GM19025 (cell line): ENCODE measurements around the gene ZDHHC14.
"Not testable (repeated sequence)": the region's sequence is repeated elsewhere in the genome, so short reads cannot be mapped to it uniquely, and the experiment has no call there.

Experiments
- ATAC-seq: cut with Tn5 transposase; IDR thresholded peaks from one replicate; pipeline ENCODE4 v1.9.1; 2021; ENCODE audit warnings: mild to moderate bottlenecking, low read depth, moderate library complexity; ENCODE audit not compliant: unreplicated experiment

The ZDHHC14 gene

DNA sequence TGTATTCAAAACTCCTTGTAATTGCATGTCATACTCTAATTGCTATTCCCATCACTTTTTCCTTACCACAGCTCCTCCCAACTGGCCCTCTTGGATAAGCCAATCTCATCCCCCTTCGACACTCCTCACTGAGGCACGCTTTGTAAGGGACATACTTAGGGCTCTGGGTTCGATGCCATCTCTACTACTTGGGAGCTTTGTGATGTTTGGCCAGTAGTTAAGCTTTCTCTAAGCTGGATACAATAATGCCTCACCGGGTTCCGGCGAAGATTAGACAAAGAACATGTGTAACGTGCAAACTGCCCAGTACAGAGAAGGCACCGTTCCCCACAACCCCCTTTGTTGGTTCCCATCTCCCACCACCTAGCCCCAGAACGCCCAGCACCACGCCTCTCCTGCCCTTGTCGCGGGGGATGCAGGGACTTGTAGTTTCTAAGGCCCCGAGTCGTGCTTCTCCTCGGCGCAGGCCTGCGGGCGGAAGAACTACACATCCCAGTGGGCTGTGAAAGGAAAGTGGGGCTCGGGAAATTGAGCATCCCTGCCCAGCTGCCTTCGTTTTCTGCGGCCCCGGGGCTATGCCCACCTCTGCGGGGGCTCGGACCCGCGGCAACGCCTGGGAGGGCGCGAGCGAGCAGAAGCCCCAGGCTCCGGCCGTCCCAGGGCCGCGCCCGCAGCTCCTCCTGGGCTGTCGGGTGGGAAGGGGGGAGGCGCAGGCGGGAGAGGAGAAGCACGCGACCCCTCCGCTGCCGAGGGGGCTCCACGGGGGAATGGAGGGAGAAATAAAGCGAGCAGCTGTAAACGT is 1.1 kb upstream of the ZDHHC14 start:
- ATAC-seq = peak; percentile 43

DNA sequence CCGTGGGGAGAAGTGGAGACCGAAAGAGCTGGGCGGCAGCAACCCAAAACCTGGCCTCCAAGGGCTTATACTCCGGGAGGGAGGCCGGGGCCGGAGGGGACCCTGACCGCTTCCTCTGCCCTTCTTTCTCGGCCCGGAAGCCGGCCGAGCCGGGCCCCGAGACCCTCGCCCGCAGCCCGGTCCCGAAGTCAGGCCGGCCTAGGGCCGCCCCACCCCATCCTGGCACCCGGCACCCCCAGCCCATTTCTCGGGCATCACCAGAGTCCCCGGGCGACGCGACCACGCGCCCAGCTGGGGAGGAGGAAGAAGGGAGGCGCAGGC is 572 bp upstream of the ZDHHC14 start:
- no peak for ATAC-seq

- peak; percentile 22 for ATAC-seq
Observed at GRCh38 chr6:157381631-157382621, 936 bp downstream of the ZDHHC14 start.

GRCh38 chr6:157382821-157383220 is 1.8 kb downstream of the ZDHHC14 start:
- no peak for ATAC-seq

DNA sequence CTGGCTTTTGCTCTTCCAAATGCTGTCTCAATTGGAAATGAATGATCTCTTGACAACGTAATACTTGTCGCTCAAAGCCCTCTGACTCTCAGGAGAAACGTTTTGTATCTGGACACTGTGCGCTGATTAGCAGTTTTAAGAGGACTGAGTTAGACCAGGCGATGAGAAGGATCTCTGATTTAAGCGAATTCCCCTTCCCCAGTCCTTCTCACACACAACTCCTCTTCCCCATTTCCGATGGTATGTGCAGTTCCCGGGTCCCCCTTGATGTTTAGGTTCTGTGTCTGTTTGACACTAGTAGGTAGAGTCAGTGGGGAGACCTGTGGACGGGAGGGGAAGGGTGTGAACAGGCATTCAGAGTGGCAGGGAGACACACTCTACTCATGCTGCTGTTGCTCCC is 2.5 kb downstream of the ZDHHC14 start:
- no peak for ATAC-seq

DNA sequence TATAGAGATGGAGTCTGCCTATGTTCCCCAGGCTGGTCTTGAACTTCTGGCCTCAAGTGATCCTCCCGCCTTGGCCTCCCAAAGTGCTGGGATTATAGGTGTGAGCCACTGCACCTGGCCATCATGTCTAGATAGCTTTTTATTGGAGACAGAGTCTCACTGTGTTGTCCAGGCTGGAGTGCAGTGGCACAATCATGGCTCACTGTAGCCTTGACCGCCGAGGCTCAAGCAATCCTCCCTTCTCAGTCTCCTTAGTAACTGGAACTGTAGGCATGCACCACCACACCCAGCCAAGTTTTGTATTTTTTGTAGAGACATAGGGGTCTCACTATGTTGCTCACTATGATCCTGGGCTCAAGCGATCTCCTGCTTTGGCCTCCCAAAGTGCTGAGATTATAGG is 4.0 kb downstream of the ZDHHC14 start:
- ATAC-seq = not testable (repeated sequence)

DNA sequence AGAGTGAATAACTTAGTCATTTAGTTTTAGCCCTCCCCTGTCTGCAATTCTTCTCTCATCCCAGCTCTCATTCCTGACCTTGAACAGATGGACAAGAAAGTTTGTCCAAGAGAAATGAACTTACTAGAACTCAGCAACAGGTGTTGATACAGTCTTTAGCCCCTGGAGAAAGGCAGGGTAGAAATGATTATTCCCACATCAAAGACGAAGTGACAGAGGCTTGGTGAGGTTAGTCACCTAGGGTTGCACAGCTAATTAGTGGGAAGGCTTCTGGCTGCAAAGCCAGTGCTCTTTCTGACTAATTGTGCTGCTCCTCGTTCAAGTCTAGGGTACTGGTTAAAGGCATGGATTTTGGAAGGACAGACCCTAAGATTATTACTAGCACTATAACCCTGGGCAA is 4.5 kb downstream of the ZDHHC14 start:
- ATAC-seq = no peak

GRCh38 chr6:157386023-157386422 is 5.0 kb downstream of the ZDHHC14 start:
- ATAC-seq = no peak

GRCh38 chr6:157386454-157386853 is 5.5 kb downstream of the ZDHHC14 start:
- ATAC-seq = no peak

DNA sequence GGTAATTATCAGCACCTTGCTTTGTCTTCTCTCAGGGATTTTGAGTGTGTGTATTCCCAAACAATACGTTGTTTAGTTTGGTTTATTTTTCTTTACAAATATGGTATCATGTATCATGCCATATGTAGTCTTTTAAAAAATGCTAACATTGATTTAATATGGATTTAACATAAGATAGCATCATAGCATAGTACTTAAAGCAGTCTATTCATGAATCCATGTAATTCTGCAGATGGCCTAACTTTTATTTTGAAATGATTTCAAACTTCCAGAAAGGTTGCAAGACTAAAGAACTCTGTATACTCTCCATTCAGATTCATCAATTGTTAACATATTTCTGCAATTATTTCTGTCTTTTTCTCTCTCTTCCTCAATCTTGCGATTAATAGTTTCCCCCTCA is 7.9 kb downstream of the ZDHHC14 start:
- ATAC-seq = no peak

DNA sequence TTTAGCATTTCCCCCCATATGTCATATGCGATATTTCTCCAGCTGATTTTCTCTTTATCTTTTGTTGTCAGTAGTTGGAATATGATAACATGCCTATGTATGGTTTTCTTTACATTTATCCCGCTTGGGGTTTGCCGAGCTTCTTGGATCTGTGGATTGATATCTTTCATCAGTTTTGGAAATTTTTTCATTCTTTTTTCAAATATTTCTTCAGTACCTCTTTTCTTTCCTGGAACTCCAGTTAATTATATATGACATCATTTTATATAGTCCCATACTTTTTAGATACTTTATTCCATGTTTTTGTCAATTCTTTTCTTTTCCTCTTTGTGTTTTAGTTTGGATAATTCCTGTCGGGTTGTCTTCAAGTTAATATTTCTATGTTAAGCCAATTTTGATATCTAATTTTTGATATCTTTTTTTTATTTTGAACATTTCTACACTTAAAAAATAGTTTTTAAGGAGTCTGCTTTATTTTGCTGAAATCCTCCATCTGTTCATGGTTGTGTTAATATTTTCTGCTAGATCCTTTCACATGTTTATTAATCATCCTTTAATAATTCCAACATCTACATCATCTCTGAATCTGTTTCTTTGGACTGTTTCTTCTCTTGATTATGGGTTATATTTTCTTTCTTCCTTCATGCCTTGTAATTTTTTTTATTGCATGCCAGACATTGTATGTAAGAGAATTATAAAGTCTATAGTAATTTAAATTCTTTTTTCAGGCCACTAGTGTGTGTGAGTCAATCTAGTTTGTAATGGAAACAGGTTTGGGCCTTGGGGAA is 9.5 kb downstream of the ZDHHC14 start:
- no peak for ATAC-seq

- ATAC-seq = no peak
Observed at GRCh38 chr6:157392927-157393668, 12.1 kb downstream of the ZDHHC14 start.

DNA sequence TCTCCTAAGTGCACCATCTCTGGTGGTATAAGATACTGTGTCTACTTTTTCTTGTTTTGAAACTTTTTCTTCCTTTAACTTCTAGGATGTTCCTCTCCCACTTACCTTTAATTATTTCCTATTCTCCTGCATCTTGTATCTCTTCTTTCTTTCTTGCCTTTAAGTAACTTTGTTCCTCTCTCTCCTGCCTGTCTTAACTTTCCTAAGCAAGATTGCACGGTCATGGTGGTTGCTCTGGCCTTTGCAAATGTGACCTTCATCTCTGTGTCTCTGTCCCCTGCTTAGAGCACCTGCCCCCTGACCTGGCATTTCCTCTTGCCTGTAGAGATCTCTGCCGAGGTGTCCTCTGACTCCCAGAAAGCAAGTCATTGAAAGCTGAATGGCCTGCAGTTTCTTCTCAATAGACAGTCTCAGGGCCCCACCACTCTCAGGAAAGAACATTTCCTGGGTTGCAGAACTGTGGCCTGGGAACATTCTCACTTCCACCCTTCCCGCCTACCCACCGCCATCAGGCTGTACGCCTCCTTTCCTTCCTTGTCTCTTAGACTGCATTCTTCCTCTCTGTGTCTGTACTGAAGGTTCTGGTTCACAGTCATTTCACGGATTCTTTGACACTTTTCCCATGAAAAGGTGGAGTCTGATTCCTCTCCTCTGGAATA is 12.8 kb downstream of the ZDHHC14 start:
- ATAC-seq = no peak

DNA sequence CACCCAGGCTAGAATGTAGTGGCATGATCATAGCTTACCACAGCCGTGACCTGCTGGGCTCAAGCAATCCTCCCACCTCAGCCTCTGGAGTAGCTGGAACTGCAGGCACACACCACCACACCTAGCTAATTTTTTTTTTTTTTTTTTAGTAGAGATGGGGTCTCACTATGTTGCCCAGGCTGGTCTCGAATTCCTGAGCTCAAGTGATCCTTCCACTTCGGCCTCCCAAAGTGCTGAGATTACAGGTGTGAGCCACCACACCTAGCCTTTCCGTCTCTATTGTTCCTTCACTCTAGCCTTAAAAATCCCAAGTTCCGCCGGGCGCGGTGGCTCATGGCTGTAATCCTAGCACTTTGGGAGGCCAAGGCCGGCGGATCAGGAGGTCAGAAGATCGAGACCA is 14.2 kb downstream of the ZDHHC14 start:
- ATAC-seq = not testable (repeated sequence)

GRCh38 chr6:157396026-157396425 is 15.0 kb downstream of the ZDHHC14 start:
- ATAC-seq = no peak

DNA sequence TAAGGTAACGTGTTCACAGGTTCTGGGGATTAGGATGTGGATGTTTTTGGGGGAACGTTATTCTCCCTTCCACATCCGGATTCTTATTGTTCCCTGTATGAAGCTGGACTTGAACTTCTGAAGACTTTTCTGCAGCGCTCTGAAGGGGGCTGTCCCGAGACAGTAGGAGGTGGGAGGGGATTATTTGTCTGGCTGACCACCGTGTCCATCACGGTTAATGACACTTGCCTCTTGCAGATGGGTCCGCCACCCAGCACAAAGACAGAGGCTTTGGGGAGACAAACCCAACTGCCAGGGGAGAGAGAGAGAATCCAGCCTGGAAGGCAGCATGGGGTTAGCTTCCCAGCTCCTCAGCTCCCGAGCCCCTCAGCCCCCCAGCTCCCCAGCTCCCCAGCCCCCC is 16.7 kb downstream of the ZDHHC14 start:
- no peak for ATAC-seq

DNA sequence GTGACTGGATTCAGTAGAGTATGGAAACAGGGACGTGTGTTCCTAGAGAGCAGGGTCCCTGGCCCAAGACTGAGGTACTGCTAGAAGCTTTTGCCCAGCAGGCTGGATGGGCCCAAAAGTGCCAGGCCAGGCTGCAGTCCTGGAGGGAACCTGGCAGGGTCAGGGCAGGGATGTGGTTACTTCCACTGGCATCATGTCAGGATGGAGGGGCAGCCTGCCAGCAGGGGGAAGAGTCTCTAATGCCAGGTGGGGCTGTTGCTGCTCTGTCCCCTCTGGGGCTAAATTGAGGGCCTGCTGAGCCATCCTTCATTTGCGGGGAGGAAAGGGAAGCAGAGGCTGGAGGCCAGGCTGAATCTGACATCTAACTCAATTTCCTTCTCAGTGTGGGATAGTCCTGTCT is 17.2 kb downstream of the ZDHHC14 start:
- ATAC-seq = no peak

DNA sequence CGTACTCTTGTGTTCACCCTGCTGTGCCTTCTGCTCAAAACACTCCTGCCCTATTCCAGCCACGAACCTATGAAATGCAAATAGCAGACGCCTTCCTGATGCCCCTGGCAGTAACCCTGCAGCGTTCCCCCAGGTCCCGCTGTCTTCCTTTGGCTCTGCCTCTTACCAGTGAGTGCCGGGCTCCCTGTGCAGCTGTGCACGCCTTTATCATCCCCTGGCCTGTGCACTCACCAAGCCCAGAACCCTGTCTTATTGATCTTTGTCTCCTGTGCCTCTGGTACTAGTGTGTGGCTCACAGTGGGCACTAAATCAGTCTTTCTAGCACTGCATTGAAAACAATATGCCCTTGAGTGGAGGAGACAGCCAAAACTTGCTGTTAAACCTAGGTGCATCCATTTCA is 19.7 kb downstream of the ZDHHC14 start:
- ATAC-seq = no peak

DNA sequence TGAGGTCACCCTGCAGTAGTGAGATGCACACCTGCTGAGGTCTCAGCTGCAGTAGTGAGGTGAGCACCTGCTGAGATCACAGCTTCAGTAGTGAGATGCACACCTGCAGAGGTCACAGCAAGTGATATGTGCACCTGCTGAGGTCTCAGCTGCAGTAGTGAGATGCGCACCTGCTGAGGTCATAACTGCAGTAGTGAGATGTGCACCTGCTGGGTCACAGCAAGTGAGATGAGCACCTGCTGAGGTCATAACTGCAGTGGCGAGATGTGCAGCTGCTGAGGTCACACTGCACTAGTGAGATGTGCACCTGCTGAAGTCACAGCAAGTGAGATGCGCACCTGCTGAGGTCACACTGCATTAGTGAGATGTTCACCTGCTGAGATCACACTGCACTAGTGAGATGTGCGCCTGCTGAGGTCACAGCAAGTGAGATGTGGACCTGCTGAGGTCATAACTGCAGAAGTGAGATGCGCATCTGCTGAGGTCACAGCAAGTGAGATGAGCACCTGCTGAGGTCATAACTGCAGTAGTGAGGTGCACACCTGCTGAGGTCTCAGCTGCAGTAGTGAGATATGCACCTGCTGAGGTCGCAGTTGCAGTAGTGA is 20.8 kb downstream of the ZDHHC14 start:
- ATAC-seq = no peak
